Fibroblast of mammary gland (primary cell): Measurements from ENCODE around the gene WWC2.
A peak's percentile ranks its signal among the peaks of the same experiment; 100 is the strongest.

Experiments used
- DNase-seq: peaks from one replicate; pipeline ENCODE4 v3.0.0-alpha.2; 2010; ENCODE audit warnings: low read depth
- H3K4me3 ChIP-seq: 2 replicates; pipeline ENCODE4 v1.5.1; 2011; ENCODE audit warnings: low read depth, mild to moderate bottlenecking, low read length, moderate library complexity; ENCODE audit not compliant: control insufficient read depth
- TF ChIP-seq, protein P1 (sequence below): conservative IDR thresholded peaks from 2 replicates; pipeline ENCODE4 v1.5.1; 2011; ENCODE audit warnings: low read depth, low read length, inconsistent platforms; ENCODE audit not compliant: control insufficient read depth, insufficient read depth

Gene WWC2

DNA sequence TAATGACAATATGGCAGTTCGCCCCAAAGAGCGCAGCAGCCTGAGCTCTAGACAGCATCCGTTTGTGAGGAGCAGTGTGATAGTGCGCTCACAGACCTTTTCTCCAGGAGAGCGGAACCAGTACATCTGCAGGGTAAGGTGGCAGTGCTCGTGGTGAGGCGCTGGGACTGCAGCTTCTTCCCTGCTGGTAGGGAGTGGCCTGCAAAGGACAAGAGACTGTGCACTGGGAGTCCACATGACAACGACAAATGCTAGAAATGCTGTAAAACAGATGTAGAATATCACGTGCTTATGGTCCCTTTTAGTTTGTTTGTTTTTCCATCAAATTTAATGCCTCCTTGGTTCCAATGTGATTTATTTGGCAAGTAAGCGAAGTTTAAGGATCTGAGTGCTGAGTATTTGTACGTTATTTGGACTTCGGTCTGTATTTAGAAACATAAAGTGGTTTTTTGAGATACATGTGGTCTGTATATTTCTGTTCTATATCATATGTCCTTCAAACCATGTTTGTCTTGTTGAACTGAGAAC lies 185.3 kb downstream of the WWC2 start:
- TF ChIP-seq, protein P1, sequence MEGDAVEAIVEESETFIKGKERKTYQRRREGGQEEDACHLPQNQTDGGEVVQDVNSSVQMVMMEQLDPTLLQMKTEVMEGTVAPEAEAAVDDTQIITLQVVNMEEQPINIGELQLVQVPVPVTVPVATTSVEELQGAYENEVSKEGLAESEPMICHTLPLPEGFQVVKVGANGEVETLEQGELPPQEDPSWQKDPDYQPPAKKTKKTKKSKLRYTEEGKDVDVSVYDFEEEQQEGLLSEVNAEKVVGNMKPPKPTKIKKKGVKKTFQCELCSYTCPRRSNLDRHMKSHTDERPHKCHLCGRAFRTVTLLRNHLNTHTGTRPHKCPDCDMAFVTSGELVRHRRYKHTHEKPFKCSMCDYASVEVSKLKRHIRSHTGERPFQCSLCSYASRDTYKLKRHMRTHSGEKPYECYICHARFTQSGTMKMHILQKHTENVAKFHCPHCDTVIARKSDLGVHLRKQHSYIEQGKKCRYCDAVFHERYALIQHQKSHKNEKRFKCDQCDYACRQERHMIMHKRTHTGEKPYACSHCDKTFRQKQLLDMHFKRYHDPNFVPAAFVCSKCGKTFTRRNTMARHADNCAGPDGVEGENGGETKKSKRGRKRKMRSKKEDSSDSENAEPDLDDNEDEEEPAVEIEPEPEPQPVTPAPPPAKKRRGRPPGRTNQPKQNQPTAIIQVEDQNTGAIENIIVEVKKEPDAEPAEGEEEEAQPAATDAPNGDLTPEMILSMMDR: no peak
- no peak overlapping the region for H3K4me3 ChIP-seq
- DNase-seq: no peak

- TF ChIP-seq, protein P1: no peak
- no peak overlapping the region for H3K4me3 ChIP-seq
- DNase-seq: peak; percentile 66
Measured at GRCh38 chr4:183284965-183285364, 185.9 kb downstream of the WWC2 start.

DNA sequence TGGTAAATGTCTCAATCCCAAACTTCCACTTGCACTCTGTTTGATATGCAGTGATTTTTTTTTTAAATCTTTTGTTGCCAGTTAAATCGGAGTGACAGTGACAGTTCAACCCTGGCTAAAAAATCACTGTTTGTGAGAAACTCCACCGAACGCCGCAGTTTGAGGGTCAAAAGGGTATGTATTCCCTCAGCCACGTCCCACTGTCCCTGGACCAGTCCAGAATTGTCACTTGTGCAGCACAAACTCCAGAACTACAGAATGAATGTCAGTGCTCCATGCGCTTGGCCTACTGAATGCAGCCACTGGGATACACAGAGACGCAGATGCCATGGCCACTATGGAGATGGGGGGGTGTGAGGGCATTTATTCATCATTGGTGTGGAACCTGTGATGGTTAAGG lies 186.8 kb downstream of the WWC2 start:
- TF ChIP-seq, protein P1: no peak
- DNase-seq: no peak
- H3K4me3 ChIP-seq: no peak overlapping the region

- H3K4me3 ChIP-seq: no peak overlapping the region
- TF ChIP-seq, protein P1: no peak
- DNase-seq: no peak
Measured at GRCh38 chr4:183286590-183287308, 187.7 kb downstream of the WWC2 start.

- no peak for DNase-seq
- TF ChIP-seq, protein P1: no peak
- H3K4me3 ChIP-seq: no peak overlapping the region
Measured at GRCh38 chr4:183287309-183287659, 188.2 kb downstream of the WWC2 start.

DNA sequence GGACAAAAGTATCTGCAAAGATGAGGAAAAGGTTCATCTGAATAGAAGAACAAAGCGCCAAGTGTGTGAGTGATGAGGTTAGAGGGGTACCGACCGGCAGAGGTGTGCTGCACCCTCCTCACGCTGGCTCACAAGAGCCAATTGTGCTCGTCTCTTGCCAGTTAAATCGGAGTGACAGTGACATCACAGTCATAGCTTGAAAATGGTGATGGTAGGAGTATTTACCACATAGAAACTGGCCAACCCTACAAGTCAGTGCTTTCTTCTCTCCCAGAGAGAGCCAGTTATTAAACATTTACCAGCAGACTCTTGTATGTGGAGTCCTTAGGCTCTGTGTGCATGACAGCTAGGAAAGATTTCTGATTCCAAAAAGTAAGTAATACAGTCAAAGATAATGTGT lies 188.6 kb downstream of the WWC2 start:
- TF ChIP-seq, protein P1: no peak
- H3K4me3 ChIP-seq: no peak overlapping the region
- no peak for DNase-seq
